A549 (cell line): ENCODE data around the gene GSAP. TPM values are rescaled to one million over a fixed set of nuclear protein-coding genes. Genes with fewer than 3 reads are reported as not detected.

Experiments used
- ATAC-seq, 2 experiments: fragments of 200-7000 bp in 1 of 2; fragments of >200 bp in 1 of 2; cut with Nextera tagmentation in 1 of 2; cut with Tn5 transposase in 1 of 2; 3 replicates each; pipeline versions ENCODE4 v1.8.0 to v1.9.1; 2018 to 2020; ENCODE audit warnings: mild to moderate bottlenecking in 1 of 2, moderate library complexity in 1 of 2
- CTCF ChIA-PET: fragments of 300-600 bp; sonication (Branson Sonifier 250); formaldehyde crosslinking; extraction: SDS; loops from one replicate; lab custom pipeline; 2021; ENCODE audit warnings: antibody characterized with exemption, inconsistent platforms; lab: Yijun Ruan, JAX
- POLR2A ChIA-PET: fragments of 350-600 bp; formaldehyde crosslinking; extraction: SDS; loops from one replicate; lab custom pipeline; 2021; ENCODE audit warnings: antibody characterized with exemption, inconsistent platforms; lab: Yijun Ruan, JAX
- DNase-seq, 2 experiments: peaks; one replicate each; pipeline versions ENCODE4 v3.0.0 to v3.0.0-alpha.2; 2011 to 2016; ENCODE audit warnings: low read depth in 1 of 2, low spot score in 1 of 2
- FAIRE-seq: peaks from 2 replicates; lab custom pipeline; 2011; peaks lifted over from hg19 to GRCh38; lab: Jason Lieb, UNC
- H3K27ac ChIP-seq, 2 experiments: fragments of >200 bp; sonication (Bioruptor Twin); formaldehyde crosslinking; 3 replicates each; pipeline ENCODE4 v1.5.1; 2016 to 2017
- H3K4me1 ChIP-seq: fragments of >200 bp; sonication (Bioruptor Twin); formaldehyde crosslinking; 3 replicates; pipeline ENCODE4 v1.6.1; 2016
- H3K4me2 ChIP-seq: fragments of >200 bp; sonication (Bioruptor Twin); formaldehyde crosslinking; 3 replicates; pipeline ENCODE4 v1.6.1; 2016
- H3K4me3 ChIP-seq: fragments of >200 bp; sonication (Bioruptor Twin); formaldehyde crosslinking; 3 replicates; pipeline ENCODE4 v1.5.1; 2016
- H3K9me3 ChIP-seq: fragments of >200 bp; sonication (Bioruptor Twin); formaldehyde crosslinking; 3 replicates; pipeline ENCODE4 v1.6.1; 2016
- BCL3 ChIP-seq: fragments of >200 bp; sonication (Bioruptor Twin); formaldehyde crosslinking; IDR thresholded peaks from 3 replicates; pipeline ENCODE4 v1.6.1; 2016
- CBX2 ChIP-seq: fragments of 200-600 bp; sonication (generic); IDR thresholded peaks from 2 replicates; pipeline ENCODE4 v1.6.1; 2016; ENCODE audit warnings: low read depth, mild to moderate bottlenecking, borderline replicate concordance
- CEBPB ChIP-seq, 2 experiments: fragments of >200 bp in 1 of 2; sonication (Bioruptor Twin) in 1 of 2; formaldehyde crosslinking in 1 of 2; IDR thresholded peaks; 2 replicates each; pipeline ENCODE4 v1.6.1; 2012 to 2016
- CHD2 ChIP-seq: fragments of 150-350 bp; IDR thresholded peaks from 2 replicates; pipeline ENCODE4 v1.6.1; 2014; ENCODE audit warnings: low read length; ENCODE audit not compliant: partially characterized antibody
- EHMT2 ChIP-seq: fragments of 200-600 bp; sonication (generic); IDR thresholded peaks from 2 replicates; pipeline ENCODE4 v1.6.1; 2016; ENCODE audit warnings: antibody characterized with exemption, low read depth, mild to moderate bottlenecking, moderate library complexity
- FOSL2 ChIP-seq, 2 experiments: fragments of 450-650 bp in 1 of 2; fragments of >200 bp in 1 of 2; sonication (Bioruptor Twin) in 1 of 2; formaldehyde crosslinking; IDR thresholded peaks; 2 replicates each; pipeline versions ENCODE4 v1.5.0 to v1.6.1; 2016 to 2020; ENCODE audit warnings: mild to moderate bottlenecking in 1 of 2, moderate library complexity in 1 of 2
- GATA3 ChIP-seq: IDR thresholded peaks from 2 replicates; pipeline ENCODE4 v1.6.1; 2012; ENCODE audit warnings: borderline replicate concordance
- HDAC2 ChIP-seq: fragments of 200-600 bp; sonication (generic); IDR thresholded peaks from 2 replicates; pipeline ENCODE4 v1.6.1; 2016
- HEYL ChIP-seq: fragments of 250-450 bp; sonication (Bioruptor Pico); IDR thresholded peaks from 2 replicates; pipeline ENCODE4 v1.8.0; 2021; ENCODE audit warnings: mild to moderate bottlenecking, moderate library complexity
- JUN ChIP-seq, 2 experiments: fragments of >200 bp; sonication (Bioruptor Twin); formaldehyde crosslinking; IDR thresholded peaks; 2 replicates in 1 of 2; 3 replicates in 1 of 2; pipeline ENCODE4 v1.6.1; 2016 to 2017
- KDM1A ChIP-seq: fragments of 200-600 bp; sonication (generic); IDR thresholded peaks from 2 replicates; pipeline ENCODE4 v1.6.1; 2016; ENCODE audit warnings: low read depth, mild to moderate bottlenecking
- KDM5A ChIP-seq: fragments of 200-600 bp; sonication (generic); IDR thresholded peaks from 2 replicates; pipeline ENCODE4 v1.6.1; 2016; ENCODE audit warnings: antibody characterized with exemption, mild to moderate bottlenecking
- MAFK ChIP-seq: fragments of 450-650 bp; IDR thresholded peaks from 2 replicates; pipeline ENCODE4 v1.6.1; 2014; ENCODE audit not compliant: partially characterized antibody
- MAX ChIP-seq: IDR thresholded peaks from 2 replicates; pipeline ENCODE4 v1.6.1; 2012
- MAZ ChIP-seq: fragments of 150-350 bp; IDR thresholded peaks from 2 replicates; pipeline ENCODE4 v1.6.1; 2014; ENCODE audit warnings: antibody characterized with exemption, low read depth, low read length, borderline replicate concordance
- NPAS2 ChIP-seq: fragments of 250-450 bp; sonication (Bioruptor Pico); IDR thresholded peaks from 2 replicates; pipeline ENCODE4 v1.8.0; 2022; ENCODE audit warnings: mild to moderate bottlenecking, moderate library complexity, borderline replicate concordance
- PBX3 ChIP-seq: IDR thresholded peaks from 2 replicates; pipeline ENCODE4 v1.6.1; 2012
- POLR2AphosphoS2 ChIP-seq: conservative IDR thresholded peaks from 2 replicates; pipeline ENCODE4 v1.6.1; 2012; ENCODE audit warnings: low read length, improper control_type of control experiment, inconsistent platforms
- RAD21 ChIP-seq, 2 experiments: fragments of >200 bp in 1 of 2; sonication (Bioruptor Twin) in 1 of 2; formaldehyde crosslinking in 1 of 2; IDR thresholded peaks in 1 of 2; conservative IDR thresholded peaks in 1 of 2; 2 replicates in 1 of 2; 3 replicates in 1 of 2; pipeline ENCODE4 v1.6.1; 2012 to 2018; ENCODE audit warnings: inconsistent platforms in 1 of 2
- RCOR1 ChIP-seq: fragments of 150-350 bp; IDR thresholded peaks from 2 replicates; pipeline ENCODE4 v1.6.1; 2014; ENCODE audit warnings: antibody characterized with exemption, low read length, low read depth
- RNF2 ChIP-seq: fragments of 200-600 bp; sonication (generic); IDR thresholded peaks from 2 replicates; pipeline ENCODE4 v1.6.1; 2016; ENCODE audit warnings: low read depth, mild to moderate bottlenecking, antibody characterized with exemption, moderate library complexity, borderline replicate concordance
- SMC3 ChIP-seq: fragments of >200 bp; sonication (Bioruptor Twin); formaldehyde crosslinking; IDR thresholded peaks from 3 replicates; pipeline ENCODE4 v1.6.1; 2018; ENCODE audit warnings: inconsistent platforms
- SREBF2 ChIP-seq: fragments of 450-650 bp; IDR thresholded peaks from 2 replicates; pipeline ENCODE4 v1.6.1; 2014; ENCODE audit warnings: mild to moderate bottlenecking, moderate library complexity
- TP53 ChIP-seq: fragments of 250-450 bp; sonication (Bioruptor Pico); IDR thresholded peaks from 2 replicates; pipeline ENCODE4 v1.5.0; 2021; ENCODE audit warnings: mild to moderate bottlenecking, moderate library complexity
- ZC3H11A ChIP-seq: fragments of 450-650 bp; IDR thresholded peaks from 2 replicates; pipeline ENCODE4 v1.6.1; 2014; ENCODE audit warnings: antibody characterized with exemption, mild to moderate bottlenecking
- ZFP36 ChIP-seq: fragments of 450-650 bp; IDR thresholded peaks from 2 replicates; pipeline ENCODE4 v1.6.1; 2014; ENCODE audit warnings: borderline replicate concordance; ENCODE audit not compliant: partially characterized antibody
- ZNF302 ChIP-seq: fragments of 250-450 bp; sonication (Bioruptor Pico); IDR thresholded peaks from 2 replicates; pipeline ENCODE4 v1.9.0; 2021; ENCODE audit warnings: inconsistent platforms, mild to moderate bottlenecking, moderate library complexity
- ZSCAN20 ChIP-seq: fragments of 250-450 bp; sonication (Bioruptor Pico); IDR thresholded peaks from 2 replicates; pipeline ENCODE4 v1.8.0; 2022; ENCODE audit warnings: mild to moderate bottlenecking, moderate library complexity
- WGBS: methylation state at CpG from one replicate; pipeline ENCODE4 v1.1.6; 2017; ENCODE audit errors: missing lambda C conversion rate; 5-methylcytosine and 5-hydroxymethylcytosine counted together
- polyA plus RNA-seq, 4 experiments: library from polyadenylated mRNA; depleted of rRNA in 3 of 4; stranded (reverse); fragments of >200 nt; fragmentation: RNase III in 1 of 4; extraction: RNeasy Plus Mini Kit Qiagen cat#74134 plus additional on column Dnase treatment in 1 of 4; gene quantifications; 2 replicates in 3 of 4; 3 replicates in 1 of 4; pipeline ENCODE4 v1.2.3, GENCODE V29; 2011 to 2017

The GSAP gene
- polyA plus RNA-seq, 2 of the 4 experiments (the other 2 are of a cell fraction) = 4.1 to 18.6 TPM

- H3K4me3 ChIP-seq = no peak overlapping the region
- no peak for TF ChIP-seq FOSL2 (IDR thresholded peaks at IDR 0.05)
- no peak for TF ChIP-seq FOSL2 (CRISPR knock-in tag; IDR thresholded peaks at IDR 0.05)
- TF ChIP-seq CEBPB (IDR thresholded peaks at IDR 0.05) = peak; percentile 96 to 97
- TF ChIP-seq RCOR1 = no peak
- 28% methylated on average over 3 of the region's 3 CpGs for WGBS
- DNase-seq (no peak), FAIRE-seq (no peak), ATAC-seq (no peak)
- ChIA-PET CTCF (interaction anchor here (1.5 kb wide), 1 partner anchor 19 kb away, joined by 4 read pairs; no protein-coding TSS in a partner anchor), POLR2A (no interaction called here)
- H3K4me1 ChIP-seq = peaks cover 90% of the 10 kb centered on the region
- H3K9me3 ChIP-seq = no peaks in the 10 kb centered on the region
- H3K27ac ChIP-seq = peak overlapping the region; percentile 73 to 75
- peak overlapping the region; percentile 55 for H3K4me2 ChIP-seq
Measured at GRCh38 chr7:77458786-77459185, 42.6 kb upstream of the GSAP start.

- no peaks in the 10 kb centered on the region for H3K9me3 ChIP-seq
- peak overlapping the region; percentile 55 for H3K4me2 ChIP-seq
- DNase-seq (peak in 1 of 2 experiments; percentile 33), ATAC-seq (no peak; a peak in 1 of 6 replicates), FAIRE-seq (no peak)
- H3K4me3 ChIP-seq = no peak overlapping the region
- WGBS = 14% methylated on average over 4 of the region's 4 CpGs
- ChIA-PET POLR2A (no interaction called here), CTCF (interaction anchor here (1.5 kb wide), 1 partner anchor 18 kb away, joined by 4 read pairs; no protein-coding TSS in a partner anchor)
- TF ChIP-seq EHMT2 (no peak), CEBPB (IDR thresholded peaks at IDR 0.05) (0 out of 4 replicates have a peak, but pooled peaks of 1 of the 2 experiments have one; percentile 17), GATA3 (peak; percentile 55)
- H3K4me1 ChIP-seq = peaks cover 93% of the 10 kb centered on the region
- H3K27ac ChIP-seq = peak overlapping the region; percentile 73 to 75
Measured at GRCh38 chr7:77457779-77458178, 41.6 kb upstream of the GSAP start.

GRCh38 chr7:77456696-77457095, 40.5 kb upstream of the GSAP start:
- Histone ChIP-seq H3K4me3 (no peak overlapping the region), H3K9me3 (no peaks in the 10 kb centered on the region), H3K4me1 (peaks cover 87% of the 10 kb centered on the region), H3K4me2 (no peak overlapping the region), H3K27ac (peak overlapping the region; percentile 24 to 73; a peak in 5 of 6 replicates)
- ChIA-PET CTCF (interaction anchor here (1.2 kb wide), 1 partner anchor 16 kb away, joined by 8 read pairs; no protein-coding TSS in a partner anchor), POLR2A (interaction anchor here (2.3 kb wide), 1 partner anchor 22 kb away, joined by 12 read pairs; no protein-coding TSS in a partner anchor)
- 89% methylated on average over 4 of the region's 4 CpGs for WGBS
- TF ChIP-seq HDAC2 (no peak), MAZ (no peak), KDM5A (no peak), POLR2AphosphoS2 (no peak), ZNF302 (CRISPR knock-in tag) (no peak), MAFK (no peak), JUN (IDR thresholded peaks at IDR 0.05) (no peak), SREBF2 (no peak)
- DNase-seq = no peak
- no peak for ATAC-seq
- FAIRE-seq = no peak

GRCh38 chr7:77455321-77455720, 39.2 kb upstream of the GSAP start:
- H3K4me3 ChIP-seq = peak overlapping the region; percentile 8; the same call in 1 of the 3 replicates
- H3K27ac ChIP-seq = peak overlapping the region; percentile 73 to 83
- H3K9me3 ChIP-seq = no peaks in the 10 kb centered on the region
- peaks cover 78% of the 10 kb centered on the region for H3K4me1 ChIP-seq
- ATAC-seq = peak; percentile 89 to 96
- WGBS = 11% methylated on average over 3 of the region's 3 CpGs
- DNase-seq = peak; percentile 68 to 82
- H3K4me2 ChIP-seq = peak overlapping the region; percentile 76
- FAIRE-seq = peak; percentile 51
- POLR2A ChIA-PET = interaction anchor here (0.6 to 2.3 kb wide), 9 partner anchors 24 to 241 kb away, joined by 3 to 12 read pairs (median 6); partner anchors contain the start of genes GSAP, PTPN12 and RSBN1L
- CTCF ChIA-PET = interaction anchor here (1.5 to 2.0 kb wide), 2 partner anchors 15 to 19 kb away, joined by 4 to 11 read pairs; no protein-coding TSS in a partner anchor
- no peak for TF ChIP-seq KDM5A
- TF ChIP-seq SMC3 = peak; percentile 19; the same call in 1 of the 3 replicates
- no peak for TF ChIP-seq KDM1A
- no peak for TF ChIP-seq ZC3H11A
- no peak for TF ChIP-seq HEYL
- TF ChIP-seq GATA3 = peak; percentile 63
- 0 out of 5 replicates have a peak, but pooled peaks of 1 of the 2 experiments have one; percentile 31 for TF ChIP-seq RAD21 (conservative IDR thresholded peaks at IDR 0.05 in 1 of 2, IDR thresholded peaks at IDR 0.05 in 1 of 2)
- TF ChIP-seq RNF2 = no peak
- peak; percentile 35; the same call in 1 of the 2 replicates for TF ChIP-seq PBX3
- no peak for TF ChIP-seq TP53
- TF ChIP-seq ZFP36 = no peak
- TF ChIP-seq ZSCAN20 (CRISPR knock-in tag) = no peak
- TF ChIP-seq BCL3 = no peak
- no peak for TF ChIP-seq CBX2
- TF ChIP-seq NPAS2 = no peak
- 0 out of 2 replicates have a peak, but pooled peaks have one; percentile 40 for TF ChIP-seq MAX
- no peak for TF ChIP-seq CHD2
- TF ChIP-seq FOSL2 (IDR thresholded peaks at IDR 0.05) = peak; percentile 85
- TF ChIP-seq FOSL2 (CRISPR knock-in tag; IDR thresholded peaks at IDR 0.05) = peak; percentile 91
- no peak for TF ChIP-seq MAFK
- TF ChIP-seq JUN (IDR thresholded peaks at IDR 0.05) = peak in 1 of 2 experiments; percentile 37; a peak in 2 of 5 replicates
